ENCODE results near the gene NUBPL. TPM values are rescaled to one million over a fixed set of nuclear protein-coding genes. Genes with fewer than 3 reads are reported as not detected.

Gene NUBPL
- total RNA-seq, 1 experiment from 2014 or later: 4.4 TPM

Small RNAs within 50 kb of the gene (small RNA-seq; reads per million reads assigned to genes)
- not detected for gene RNU6-455P
- not detected for gene RNU6-602P

Other genes with a start within 250 kb of the NUBPL start
- gene HEATR5A, start 140.9 kb upstream of the NUBPL start, total RNA-seq (2014; rRNA removed; shearing (Covaris generic)): 4.1 and 5.8 TPM in 2 replicates
- 7.2 and 12.3 TPM in 2 replicates for gene DTD2, start 103.9 kb upstream of the NUBPL start, total RNA-seq (2014; rRNA removed; shearing (Covaris generic))
- not detected in 2 replicates for gene GPR33, start 73.4 kb upstream of the NUBPL start, total RNA-seq (2014; rRNA removed; shearing (Covaris generic))

Measured in HT-29 (cell line).